Mucosa of stomach (tissue), 1 donor: ENCODE measurements around the gene CCL21.

Experiments used
- H3K27me3 ChIP-seq: one replicate; pipeline ENCODE4 v1.7.0; 2013; ENCODE audit warnings: mild to moderate bottlenecking, low read length; ENCODE audit not compliant: control insufficient read depth, insufficient read depth
- H3K36me3 ChIP-seq: one replicate; pipeline ENCODE4 v1.7.0; 2013; ENCODE audit warnings: low read length; ENCODE audit not compliant: control insufficient read depth, insufficient read depth
- H3K4me1 ChIP-seq: one replicate; pipeline ENCODE4 v1.7.0; 2013; ENCODE audit warnings: mild to moderate bottlenecking, low read length; ENCODE audit not compliant: control insufficient read depth, insufficient read depth
- H3K4me3 ChIP-seq: one replicate; pipeline ENCODE4 v1.7.0; 2013; ENCODE audit warnings: low read length
- H3K9ac ChIP-seq: one replicate; pipeline ENCODE4 v1.7.0; 2013; ENCODE audit warnings: mild to moderate bottlenecking, low read length, moderate library complexity
- H3K9me3 ChIP-seq: one replicate; pipeline ENCODE4 v1.7.0; 2013; ENCODE audit warnings: mild to moderate bottlenecking, low read length, moderate library complexity; ENCODE audit not compliant: control insufficient read depth
- donor health status: Pancreatic carcinoma.

Gene CCL21

DNA sequence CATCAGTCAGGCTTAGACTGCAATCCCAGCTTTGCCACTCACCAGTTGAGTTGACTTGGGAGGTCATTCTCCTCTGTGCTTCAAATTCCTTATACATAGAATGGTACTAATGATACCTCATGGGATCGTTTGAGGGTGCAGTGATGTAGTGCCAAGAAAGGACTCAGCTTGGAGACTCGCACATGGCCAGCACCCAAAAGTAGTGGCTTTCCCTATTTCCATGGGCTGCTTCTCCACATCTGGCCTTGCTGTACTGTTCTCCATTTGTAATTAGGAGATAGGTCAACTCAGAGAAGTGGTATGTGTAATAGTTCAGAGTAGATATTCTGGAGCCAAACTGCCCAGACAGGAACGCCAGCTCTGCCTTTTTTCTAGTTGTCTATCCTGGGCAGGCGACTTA is 24.3 kb downstream of the CCL21 start:
- Histone ChIP-seq H3K9ac (no peak overlapping the region), H3K27me3 (no peaks in the 10 kb centered on the region), H3K36me3 (no peaks in the 10 kb centered on the region), H3K9me3 (no peaks in the 10 kb centered on the region), H3K4me3 (no peak overlapping the region), H3K4me1 (peaks cover 8% of the 10 kb centered on the region)

DNA sequence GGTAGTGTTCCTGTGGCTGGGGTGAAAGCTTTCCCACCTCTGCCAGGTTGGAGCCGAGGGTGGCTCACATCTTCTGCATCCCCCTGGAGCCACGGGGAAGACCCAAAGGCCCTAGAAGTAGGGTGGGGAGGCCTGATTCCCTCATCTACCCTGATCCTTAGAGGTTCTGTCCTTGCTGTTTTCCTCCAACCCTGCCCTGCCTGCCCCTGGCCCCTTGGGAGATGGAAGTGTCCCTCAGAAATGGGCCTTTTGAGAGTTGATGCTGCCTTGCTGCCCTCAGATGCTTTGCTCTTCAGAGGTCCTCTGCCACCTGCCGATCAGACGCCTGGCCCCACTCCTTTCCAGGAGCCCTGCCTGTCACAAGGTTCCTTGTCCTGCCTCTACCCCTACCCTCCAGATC is 25.1 kb downstream of the CCL21 start:
- H3K4me1 ChIP-seq = peaks cover 8% of the 10 kb centered on the region
- H3K9me3 ChIP-seq = no peaks in the 10 kb centered on the region
- H3K4me3 ChIP-seq = no peak overlapping the region
- no peaks in the 10 kb centered on the region for H3K36me3 ChIP-seq
- no peaks in the 10 kb centered on the region for H3K27me3 ChIP-seq
- no peak overlapping the region for H3K9ac ChIP-seq

DNA sequence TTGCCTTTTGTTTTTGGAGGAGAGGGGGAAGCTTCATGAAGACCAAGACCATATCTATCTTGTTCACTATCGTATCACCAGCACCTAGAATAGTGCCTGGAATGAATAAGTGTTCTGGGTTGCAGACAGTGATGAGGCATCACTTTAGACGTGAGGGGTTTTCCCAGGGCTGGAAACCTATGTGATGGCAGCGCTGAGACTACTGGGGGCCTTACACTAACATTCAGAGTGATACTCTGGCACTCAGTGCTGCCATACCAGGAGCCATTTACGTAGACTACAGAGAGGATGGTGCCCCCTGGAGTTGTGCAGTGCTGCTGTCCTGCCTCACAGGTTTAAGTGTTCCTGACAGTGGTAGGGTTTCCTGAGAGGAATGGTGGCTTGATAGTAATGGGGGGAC is 25.8 kb downstream of the CCL21 start:
- Histone ChIP-seq H3K36me3 (no peaks in the 10 kb centered on the region), H3K27me3 (no peaks in the 10 kb centered on the region), H3K4me1 (peaks cover 6% of the 10 kb centered on the region), H3K9ac (no peak overlapping the region), H3K9me3 (no peaks in the 10 kb centered on the region), H3K4me3 (no peak overlapping the region)

DNA sequence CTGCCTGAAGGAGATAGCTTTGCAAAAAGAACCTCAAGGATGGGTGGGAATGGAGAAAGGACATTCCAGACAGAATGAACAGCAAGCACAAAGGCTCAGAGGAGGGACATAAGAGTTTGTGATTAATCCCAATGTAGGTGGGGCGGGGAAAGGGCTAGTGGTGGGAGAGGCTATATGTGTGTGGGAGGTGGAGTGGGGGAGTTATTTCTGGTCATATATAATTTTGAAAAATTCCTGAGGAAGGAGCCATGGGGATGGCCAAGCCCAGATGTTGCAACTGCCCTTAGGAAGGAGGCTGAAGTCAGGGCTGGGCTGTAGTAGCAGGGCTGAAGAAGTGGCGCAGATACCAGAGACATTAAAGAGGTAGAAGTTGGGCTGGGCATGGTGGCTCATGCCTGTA is 34.1 kb downstream of the CCL21 start:
- Histone ChIP-seq H3K27me3 (no peaks in the 10 kb centered on the region), H3K9ac (no peak overlapping the region), H3K36me3 (no peaks in the 10 kb centered on the region), H3K9me3 (no peaks in the 10 kb centered on the region), H3K4me1 (peaks cover 4% of the 10 kb centered on the region), H3K4me3 (no peak overlapping the region)

DNA sequence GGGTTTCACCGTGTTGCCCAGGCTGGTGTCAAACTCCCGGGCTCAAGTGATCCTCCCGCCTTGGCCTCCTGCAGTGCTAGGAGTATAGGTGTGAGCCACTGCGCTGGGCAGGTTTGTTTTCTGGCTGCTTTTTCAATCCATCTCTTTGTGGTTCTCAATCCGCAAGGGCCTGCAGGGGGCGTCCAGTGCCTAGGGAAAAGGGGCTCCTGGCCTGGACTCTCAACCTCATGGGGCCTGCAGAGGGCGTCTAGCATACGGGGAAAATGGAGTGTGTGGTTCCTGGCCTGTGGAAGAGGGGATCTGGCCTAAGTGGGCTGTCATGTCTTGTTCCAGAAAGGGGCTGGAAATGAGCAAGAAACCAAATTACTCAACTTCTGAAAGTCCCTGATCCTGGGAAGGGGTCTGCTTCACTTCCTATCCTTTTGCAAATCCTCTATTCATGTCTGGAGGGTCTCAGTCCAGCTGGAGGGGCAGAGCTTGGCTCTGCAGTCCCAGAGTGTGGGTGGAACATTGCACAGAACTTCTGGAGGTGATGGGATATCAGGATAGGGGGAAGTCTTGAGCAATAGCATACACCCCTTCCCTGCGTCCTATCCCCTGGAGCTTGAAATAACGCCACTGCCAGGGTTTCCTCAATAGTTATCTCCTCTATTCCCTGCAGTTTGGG is 34.8 kb downstream of the CCL21 start:
- Histone ChIP-seq H3K9me3 (no peaks in the 10 kb centered on the region), H3K36me3 (no peaks in the 10 kb centered on the region), H3K4me3 (no peak overlapping the region), H3K27me3 (no peaks in the 10 kb centered on the region), H3K4me1 (peaks cover 4% of the 10 kb centered on the region), H3K9ac (no peak overlapping the region)

DNA sequence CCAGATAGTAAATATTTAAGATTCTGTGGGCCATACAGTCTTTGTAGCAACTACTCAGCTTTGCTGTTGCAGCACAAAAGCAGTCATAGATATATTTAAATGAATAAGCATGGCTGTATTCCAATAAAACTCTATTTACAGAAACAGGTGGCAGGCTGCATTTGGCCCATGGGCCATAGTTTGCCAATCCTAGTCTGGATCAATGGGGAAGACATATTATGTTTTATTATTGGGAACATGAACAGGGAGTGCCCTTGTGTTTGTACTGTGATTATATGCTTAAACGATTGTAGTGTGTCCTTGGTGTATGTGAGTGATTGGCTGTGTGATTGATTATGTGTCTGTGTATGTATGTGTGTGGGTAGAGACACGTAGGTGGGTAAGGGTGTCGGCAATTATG is 35.5 kb downstream of the CCL21 start:
- Histone ChIP-seq H3K4me3 (no peak overlapping the region), H3K27me3 (no peaks in the 10 kb centered on the region), H3K36me3 (no peaks in the 10 kb centered on the region), H3K9ac (no peak overlapping the region), H3K4me1 (peaks cover 4% of the 10 kb centered on the region), H3K9me3 (no peaks in the 10 kb centered on the region)

DNA sequence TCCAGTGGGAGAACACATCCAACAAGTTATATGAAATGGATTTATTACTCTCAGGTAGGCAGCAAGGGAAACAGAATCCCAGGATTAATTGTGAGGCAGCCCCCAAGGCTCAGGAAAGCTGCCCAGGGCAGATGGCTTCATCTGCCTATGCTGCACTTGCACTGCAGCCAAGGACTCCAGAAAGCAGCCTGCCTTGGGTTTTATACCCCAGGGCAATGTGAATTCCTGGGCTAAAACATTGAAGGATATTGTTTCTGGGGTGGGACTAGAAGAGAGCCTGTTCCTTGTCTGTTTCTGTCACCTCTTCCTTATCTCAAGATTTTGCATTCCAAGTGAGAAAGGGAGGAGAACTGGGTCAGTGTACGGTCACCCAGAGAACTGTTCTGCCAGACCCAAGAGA is 38.6 kb downstream of the CCL21 start:
- Histone ChIP-seq H3K27me3 (no peaks in the 10 kb centered on the region), H3K4me3 (no peak overlapping the region), H3K36me3 (no peaks in the 10 kb centered on the region), H3K9me3 (no peaks in the 10 kb centered on the region), H3K9ac (no peak overlapping the region), H3K4me1 (peaks cover 4% of the 10 kb centered on the region)

DNA sequence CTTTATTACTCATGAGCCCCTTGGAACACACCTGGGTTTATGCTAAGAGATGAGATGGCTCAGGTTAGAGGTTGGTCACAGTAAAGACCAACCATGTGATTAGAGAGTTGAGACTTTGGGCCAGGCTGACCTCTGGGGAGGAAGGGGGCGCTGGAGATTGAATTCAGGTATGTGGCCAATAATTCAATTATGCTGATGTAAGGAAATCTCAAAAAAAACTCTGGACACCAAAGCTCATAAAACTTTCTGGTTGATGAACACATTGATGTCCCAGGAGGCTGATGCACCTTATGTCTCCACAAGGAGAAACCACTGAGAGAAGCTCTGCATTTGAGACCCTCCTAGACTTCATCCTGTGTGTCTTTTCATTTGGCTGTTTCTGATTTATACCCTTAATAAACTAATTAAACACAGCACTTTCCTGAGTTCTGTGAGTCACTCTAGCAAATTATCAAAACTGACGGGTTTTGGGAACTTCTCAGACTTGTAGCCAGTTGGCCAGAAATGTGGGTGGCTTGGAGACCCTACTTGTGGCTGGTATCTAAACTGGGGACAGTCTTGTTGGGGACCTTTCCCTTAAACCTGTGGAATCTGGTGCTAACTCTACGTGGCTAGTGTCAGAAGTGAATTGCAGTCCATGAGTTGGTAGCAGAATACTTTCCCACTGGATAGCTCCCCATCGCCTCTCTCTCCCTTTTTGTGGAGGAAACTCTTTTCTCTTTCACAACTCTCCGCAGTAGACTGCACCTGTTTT is 40.0 kb downstream of the CCL21 start:
- no peaks in the 10 kb centered on the region for H3K9me3 ChIP-seq
- no peaks in the 10 kb centered on the region for H3K36me3 ChIP-seq
- no peak overlapping the region for H3K4me3 ChIP-seq
- peaks cover 4% of the 10 kb centered on the region for H3K4me1 ChIP-seq
- no peaks in the 10 kb centered on the region for H3K27me3 ChIP-seq
- no peak overlapping the region for H3K9ac ChIP-seq

DNA sequence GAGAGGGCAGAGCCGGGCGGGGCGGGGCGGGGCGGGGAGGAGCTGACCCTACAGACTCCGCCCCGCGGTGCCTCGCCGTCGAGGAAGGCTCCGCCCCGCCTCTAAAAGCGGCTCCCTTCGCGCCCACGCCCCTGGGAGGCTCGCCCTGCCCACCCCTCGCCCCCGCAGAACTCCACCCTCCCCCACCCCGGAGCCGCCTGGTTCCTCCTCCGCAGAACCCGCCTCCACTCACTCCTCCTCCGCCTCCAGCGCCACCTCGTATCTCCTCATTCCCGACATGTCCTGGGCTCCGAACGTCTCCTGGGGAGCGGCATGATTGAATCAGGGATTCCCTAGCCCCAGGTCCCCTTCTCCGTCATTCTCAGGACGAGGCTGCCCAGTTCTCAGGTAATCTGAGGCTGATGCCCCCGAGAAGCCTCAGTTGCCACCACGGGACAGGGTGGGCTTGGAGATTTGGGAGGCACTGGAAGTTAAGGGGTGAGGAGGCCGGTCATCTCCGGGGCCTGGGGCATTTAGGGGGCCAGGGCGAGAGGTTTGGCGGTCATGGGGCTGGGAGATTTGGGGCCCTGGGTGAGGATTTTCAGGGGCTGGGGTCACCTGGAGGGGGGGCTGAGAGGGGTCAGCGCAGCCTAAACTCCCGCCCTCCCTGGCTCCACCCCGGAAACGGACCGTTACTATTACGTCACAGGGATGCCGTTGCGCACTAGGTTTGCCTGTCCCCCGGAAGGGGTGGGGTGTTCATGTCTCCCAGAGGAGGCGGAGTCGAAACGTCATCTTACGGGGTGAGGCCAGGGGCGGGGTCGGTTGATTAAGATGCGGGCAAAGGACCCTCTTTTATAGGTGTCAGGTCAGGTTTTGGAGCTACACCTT is 44.3 kb downstream of the CCL21 start:
- Histone ChIP-seq H3K4me1 (peaks cover 9% of the 10 kb centered on the region), H3K27me3 (no peaks in the 10 kb centered on the region), H3K36me3 (no peaks in the 10 kb centered on the region), H3K4me3 (peak overlapping the region; percentile 83), H3K9me3 (no peaks in the 10 kb centered on the region), H3K9ac (peak overlapping the region; percentile 80)

DNA sequence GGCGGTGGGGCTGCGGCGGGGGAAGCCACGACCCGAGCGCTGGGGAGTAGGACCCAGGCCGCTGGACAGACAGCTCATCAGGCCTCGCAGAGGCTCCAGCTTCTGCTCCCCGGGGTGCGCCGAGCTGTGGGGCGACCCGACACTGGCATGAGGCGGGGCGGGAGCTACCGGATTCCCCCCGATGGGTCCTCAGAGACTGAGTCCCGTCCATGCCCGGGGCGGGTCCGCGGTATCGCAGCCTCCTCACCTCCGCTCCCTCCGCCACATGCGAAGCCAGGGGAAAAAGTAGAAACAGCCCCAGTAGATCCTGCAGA is 44.9 kb downstream of the CCL21 start:
- H3K27me3 ChIP-seq = no peaks in the 10 kb centered on the region
- H3K9me3 ChIP-seq = no peaks in the 10 kb centered on the region
- peaks cover 9% of the 10 kb centered on the region for H3K4me1 ChIP-seq
- H3K36me3 ChIP-seq = no peaks in the 10 kb centered on the region
- H3K9ac ChIP-seq = peak overlapping the region; percentile 1
- H3K4me3 ChIP-seq = no peak overlapping the region

DNA sequence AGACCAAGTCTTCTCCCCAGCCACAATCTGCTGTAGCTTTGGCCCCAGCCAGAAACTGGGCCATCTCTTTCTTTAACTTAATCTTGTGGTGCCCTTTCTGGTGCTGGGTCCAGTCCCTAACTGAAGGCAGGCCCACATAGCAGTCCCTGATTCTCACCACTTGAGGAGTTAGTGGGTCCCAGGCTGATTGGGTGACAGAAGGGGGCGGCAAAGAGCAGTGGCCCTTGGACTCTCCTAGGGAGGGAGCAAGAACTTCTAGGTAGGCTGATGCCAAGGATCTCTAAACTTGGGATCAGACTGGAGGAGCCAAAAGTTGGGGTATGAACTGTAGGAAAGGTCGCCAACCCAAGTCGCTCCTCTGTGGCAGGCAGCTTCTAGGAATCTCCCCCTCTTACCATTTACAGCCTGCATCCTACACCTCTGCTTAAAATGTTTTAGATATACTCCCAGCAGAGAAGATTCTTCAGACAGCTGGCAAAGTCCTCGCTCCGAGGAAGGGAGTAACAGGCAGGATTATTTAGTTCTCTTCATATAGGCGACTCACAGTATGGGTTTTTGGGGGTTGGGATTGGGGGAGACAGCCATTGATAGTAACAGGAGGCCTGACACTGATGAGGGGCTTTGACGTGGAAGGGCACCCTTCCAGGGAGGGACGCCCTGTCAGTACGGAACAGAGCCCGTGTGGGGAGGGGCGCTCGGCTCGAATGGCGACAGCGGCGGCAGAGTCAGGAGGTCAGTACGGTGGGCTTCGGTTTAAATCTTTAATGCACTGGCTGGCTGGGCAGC is 45.5 kb downstream of the CCL21 start:
- peak overlapping the region; percentile 18 for H3K4me3 ChIP-seq
- peaks cover 9% of the 10 kb centered on the region for H3K4me1 ChIP-seq
- H3K36me3 ChIP-seq = no peaks in the 10 kb centered on the region
- no peaks in the 10 kb centered on the region for H3K9me3 ChIP-seq
- peak overlapping the region; percentile 1 for H3K9ac ChIP-seq
- no peaks in the 10 kb centered on the region for H3K27me3 ChIP-seq

DNA sequence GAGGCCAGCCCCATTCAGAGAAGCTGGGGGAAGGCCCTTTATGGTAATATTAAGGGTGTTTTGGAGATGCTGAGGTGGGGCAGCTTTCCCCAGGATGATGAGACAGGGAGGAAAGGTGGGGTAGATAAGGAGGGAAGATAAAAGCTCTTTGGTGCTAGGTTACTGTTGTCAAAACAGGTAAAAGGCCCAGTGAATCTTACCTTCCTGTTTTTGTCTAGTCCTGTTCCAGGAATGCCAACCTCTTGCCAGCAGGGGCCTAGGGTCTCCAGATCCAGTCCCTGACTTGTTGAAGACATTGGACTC is 46.7 kb downstream of the CCL21 start:
- peaks cover 9% of the 10 kb centered on the region for H3K4me1 ChIP-seq
- no peak overlapping the region for H3K4me3 ChIP-seq
- H3K9ac ChIP-seq = no peak overlapping the region
- no peaks in the 10 kb centered on the region for H3K36me3 ChIP-seq
- H3K9me3 ChIP-seq = no peaks in the 10 kb centered on the region
- no peaks in the 10 kb centered on the region for H3K27me3 ChIP-seq
